Keratinocyte (primary cell): ENCODE measurements around the gene MAP3K20. TPM values are rescaled to one million over a fixed set of nuclear protein-coding genes. Genes with fewer than 3 reads are reported as not detected.

Experiments used
- DNase-seq: peaks from one replicate; pipeline ENCODE4 v3.0.0-alpha.2; 2011; ENCODE audit warnings: low read depth, missing footprints, low spot score
- FAIRE-seq: peaks from 2 replicates; lab custom pipeline; 2011; peaks lifted over from hg19 to GRCh38; lab: Jason Lieb, UNC
- H2AFZ ChIP-seq: 2 replicates; pipeline ENCODE4 v1.6.0; 2012; ENCODE audit warnings: low read length, control low read depth, inconsistent platforms; ENCODE audit not compliant: control insufficient read depth
- H3K27ac ChIP-seq: 2 replicates; pipeline ENCODE4 v1.5.1; 2011; ENCODE audit warnings: low read length; ENCODE audit not compliant: control insufficient read depth, insufficient read depth
- H3K27me3 ChIP-seq: 3 replicates; pipeline ENCODE4 v1.6.0; 2011; ENCODE audit warnings: low read length; ENCODE audit not compliant: control insufficient read depth, insufficient read depth; ENCODE audit errors: extremely low read depth
- H3K36me3 ChIP-seq, 2 experiments: 2 replicates in 1 of 2; 3 replicates in 1 of 2; pipeline ENCODE4 v1.5.1; 2011; ENCODE audit warnings: low read length in 2 of 2, mild to moderate bottlenecking in 1 of 2; ENCODE audit not compliant: control insufficient read depth in 2 of 2, insufficient read depth in 2 of 2; ENCODE audit errors: extremely low read depth in 1 of 2
- H3K4me1 ChIP-seq: 3 replicates; pipeline ENCODE4 v1.5.1; 2011; ENCODE audit warnings: low read length; ENCODE audit not compliant: control insufficient read depth, insufficient read depth; ENCODE audit errors: extremely low read depth
- H3K4me2 ChIP-seq: 3 replicates; pipeline ENCODE4 v1.6.0; 2011; ENCODE audit warnings: low read depth, low read length; ENCODE audit not compliant: control insufficient read depth, insufficient read depth; ENCODE audit errors: extremely low read depth
- H3K4me3 ChIP-seq, 3 experiments: fragments of 200-600 bp in 1 of 3; sonication (generic) in 1 of 3; 2 replicates in 2 of 3; 3 replicates in 1 of 3; pipeline ENCODE4 v1.5.1; 2011 to 2016; ENCODE audit warnings: low read length in 3 of 3, mild to moderate bottlenecking in 3 of 3, control low read depth in 2 of 3, inconsistent platforms in 1 of 3, low read depth in 1 of 3, mixed read lengths in 1 of 3, mixed run types in 1 of 3, moderate library complexity in 1 of 3; ENCODE audit not compliant: control insufficient read depth in 2 of 3, insufficient read depth in 2 of 3; ENCODE audit errors: extremely low read depth in 1 of 3
- H3K79me2 ChIP-seq: 2 replicates; pipeline ENCODE4 v1.6.0; 2012; ENCODE audit warnings: low read length; ENCODE audit not compliant: control insufficient read depth, insufficient read depth
- H3K9ac ChIP-seq: 3 replicates; pipeline ENCODE4 v1.6.0; 2011; ENCODE audit warnings: low read length; ENCODE audit not compliant: control insufficient read depth, insufficient read depth; ENCODE audit errors: extremely low read depth
- H3K9me1 ChIP-seq: 3 replicates; pipeline ENCODE4 v1.6.0; 2011; ENCODE audit warnings: low read length; ENCODE audit not compliant: control insufficient read depth, insufficient read depth; ENCODE audit errors: extremely low read depth
- H3K9me3 ChIP-seq: 2 replicates; pipeline ENCODE4 v1.5.1; 2012; ENCODE audit warnings: low read depth, low read length; ENCODE audit not compliant: control insufficient read depth
- H4K20me1 ChIP-seq: 3 replicates; pipeline ENCODE4 v1.6.0; 2011; ENCODE audit warnings: low read length; ENCODE audit not compliant: control insufficient read depth, insufficient read depth; ENCODE audit errors: extremely low read depth
- CTCF ChIP-seq, 3 experiments: IDR thresholded peaks in 1 of 3; conservative IDR thresholded peaks in 1 of 3; optimal IDR thresholded peaks in 1 of 3; 2 replicates in 2 of 3; 3 replicates in 1 of 3; pipeline versions ENCODE3 to v1.5.1; 2011; ENCODE audit warnings: low read length in 3 of 3, mild to moderate bottlenecking in 3 of 3, moderate library complexity in 2 of 3, control low read depth in 1 of 3, inconsistent platforms in 1 of 3; ENCODE audit not compliant: insufficient read depth in 2 of 3; ENCODE audit errors: extremely low read depth in 1 of 3
- EZH2 ChIP-seq: IDR thresholded peaks from one replicate; pipeline ENCODE4 v1.6.1; 2012; ENCODE audit warnings: inconsistent platforms, mild to moderate bottlenecking, low read length, moderate library complexity
- dilution Hi-C: fragments of 300-500 bp; cut with MboI; formaldehyde crosslinking; loops from one replicate; pipeline ENCODE4 v1.7.0; 2020; ENCODE audit warnings: low sequenced_read_pairs; ENCODE audit not compliant: extremely low pct_ligation_motif_present
- polyA plus RNA-seq, 5 experiments: library from polyadenylated mRNA; depleted of rRNA in 3 of 5; stranded (reverse) in 3 of 5; stranded (forward) in 1 of 5; unstranded in 1 of 5; fragments of >200 nt; gene quantifications; 1 replicate in 1 of 5; 2 replicates in 3 of 5; 3 replicates in 1 of 5; pipeline versions ENCODE4 v1.2.1 to v1.2.3, GENCODE V29; 2011 to 2012; ENCODE audit warnings: missing spikeins in 2 of 5, low read depth in 1 of 5, low replicate concordance in 1 of 5

The MAP3K20 gene
- polyA plus RNA-seq, 1 donor (not counting 4 experiments of a cell fraction or from before 2014, with no cell fraction given): 31.7 TPM

GRCh38 chr2:173027181-173028128 is 48.2 kb upstream of the MAP3K20 start:
- Histone ChIP-seq H3K9ac (peak overlapping the region; percentile 29), H3K4me3 (no peak overlapping the region), H2AFZ (peak overlapping the region; percentile 77), H3K36me3 (no peaks in the 10 kb centered on the region), H3K27me3 (no peaks in the 10 kb centered on the region), H4K20me1 (no peaks in the 10 kb centered on the region), H3K4me1 (peaks cover 11% of the 10 kb centered on the region), H3K27ac (no peak overlapping the region), H3K9me3 (no peaks in the 10 kb centered on the region), H3K9me1 (no peaks in the 10 kb centered on the region), H3K79me2 (no peaks in the 10 kb centered on the region), H3K4me2 (peak overlapping the region; percentile 28)
- dilution Hi-C loops: loop anchor here (25.0 kb wide), 1 partner anchor 160 kb away; no protein-coding TSS in a partner anchor
- DNase-seq (peak; percentile 73), FAIRE-seq (peak; percentile 88)
- TF ChIP-seq EZH2: no peak
- peak; percentile 78 to 97 (median 89) for TF ChIP-seq CTCF (optimal IDR thresholded peaks at IDR 0.05 in 1 of 3, IDR thresholded peaks at IDR 0.05 in 1 of 3, conservative IDR thresholded peaks at IDR 0.05 in 1 of 3; ENCODE audit: extremely low read depth in 1 of 3, insufficient read depth in 2 of 3, low read length in 3 of 3)

GRCh38 chr2:173028141-173028540 is 47.5 kb upstream of the MAP3K20 start:
- Histone ChIP-seq H3K9me3 (no peaks in the 10 kb centered on the region), H3K4me2 (no peak overlapping the region), H3K27ac (no peak overlapping the region), H3K4me3 (no peak overlapping the region), H3K9ac (no peak overlapping the region), H3K79me2 (no peaks in the 10 kb centered on the region), H3K27me3 (no peaks in the 10 kb centered on the region), H4K20me1 (no peaks in the 10 kb centered on the region), H3K36me3 (no peaks in the 10 kb centered on the region), H3K4me1 (peaks cover 11% of the 10 kb centered on the region), H2AFZ (no peak overlapping the region), H3K9me1 (no peaks in the 10 kb centered on the region)
- dilution Hi-C loops: loop anchor here (25.0 kb wide), 1 partner anchor 159 kb away; no protein-coding TSS in a partner anchor
- FAIRE-seq (no peak), DNase-seq (no peak)
- TF ChIP-seq CTCF (optimal IDR thresholded peaks at IDR 0.05 in 1 of 3, IDR thresholded peaks at IDR 0.05 in 1 of 3, conservative IDR thresholded peaks at IDR 0.05 in 1 of 3; ENCODE audit: extremely low read depth in 1 of 3, insufficient read depth in 2 of 3, low read length in 3 of 3) (no peak), EZH2 (no peak)
